GOT3 (cell line): ENCODE results near the gene SFI1.
"Not testable (repeated sequence)": the region's sequence is repeated elsewhere in the genome, so short reads cannot be mapped to it uniquely, and the experiment has no call there.

Source experiments
- DNase-seq: peaks from one replicate; lab custom pipeline; 2025; ENCODE audit warnings: mixed read lengths; lab: John Stamatoyannopoulos, UW

SFI1 gene

DNA sequence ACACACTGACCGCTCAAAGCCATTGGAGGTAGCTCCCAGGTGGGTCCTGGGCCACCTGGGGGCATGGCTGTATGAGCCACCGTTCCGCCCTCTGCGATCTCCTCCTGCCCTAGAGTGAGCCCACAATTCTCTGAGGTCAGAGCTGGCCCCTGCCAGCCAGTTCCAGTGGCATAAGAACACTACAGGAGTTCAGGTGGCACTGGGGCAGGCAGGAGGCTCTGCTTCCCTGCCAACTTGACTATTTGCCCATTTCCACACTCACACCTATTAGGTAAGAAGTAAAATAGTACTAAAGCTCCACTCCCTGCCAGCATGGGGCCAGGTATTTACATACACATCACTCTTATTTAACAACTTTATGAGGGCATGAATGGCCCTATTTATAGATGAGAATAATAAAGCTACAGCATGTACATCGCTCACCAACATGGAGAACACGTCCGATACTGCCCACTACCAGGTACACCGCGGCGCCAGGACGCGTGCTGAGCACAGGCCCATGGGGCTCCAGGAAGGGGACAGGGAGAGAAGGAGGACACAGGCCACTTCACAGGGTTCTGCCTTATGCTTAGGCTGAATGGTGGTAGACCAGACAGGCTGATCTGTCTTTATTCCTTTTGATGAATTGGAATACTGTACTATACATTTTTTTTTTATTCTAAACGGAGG, 139.4 kb downstream of the SFI1 start:
- DNase-seq, result no peak

DNA sequence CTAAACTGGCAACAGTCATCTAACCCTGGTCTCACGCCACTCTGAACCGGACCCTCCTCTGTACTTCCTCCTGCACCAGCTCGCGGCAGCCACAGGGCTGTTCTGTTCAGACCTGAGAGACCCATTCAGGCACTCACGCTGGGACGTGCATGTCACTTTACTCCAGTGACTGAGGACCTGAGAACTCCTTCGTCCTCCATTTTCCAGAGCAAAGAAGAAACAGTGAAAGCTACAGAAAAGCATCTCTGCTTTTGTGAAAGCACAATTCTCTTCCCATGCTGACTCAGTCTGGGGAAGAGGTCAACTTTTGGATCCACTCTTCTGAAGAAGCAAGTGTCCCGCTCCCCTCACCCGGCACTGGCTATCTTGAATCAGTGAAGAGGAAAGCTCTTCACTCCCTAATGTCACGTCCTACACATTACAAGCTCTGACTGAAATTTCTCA, 141.1 kb downstream of the SFI1 start:
- DNase-seq, result no peak

DNA sequence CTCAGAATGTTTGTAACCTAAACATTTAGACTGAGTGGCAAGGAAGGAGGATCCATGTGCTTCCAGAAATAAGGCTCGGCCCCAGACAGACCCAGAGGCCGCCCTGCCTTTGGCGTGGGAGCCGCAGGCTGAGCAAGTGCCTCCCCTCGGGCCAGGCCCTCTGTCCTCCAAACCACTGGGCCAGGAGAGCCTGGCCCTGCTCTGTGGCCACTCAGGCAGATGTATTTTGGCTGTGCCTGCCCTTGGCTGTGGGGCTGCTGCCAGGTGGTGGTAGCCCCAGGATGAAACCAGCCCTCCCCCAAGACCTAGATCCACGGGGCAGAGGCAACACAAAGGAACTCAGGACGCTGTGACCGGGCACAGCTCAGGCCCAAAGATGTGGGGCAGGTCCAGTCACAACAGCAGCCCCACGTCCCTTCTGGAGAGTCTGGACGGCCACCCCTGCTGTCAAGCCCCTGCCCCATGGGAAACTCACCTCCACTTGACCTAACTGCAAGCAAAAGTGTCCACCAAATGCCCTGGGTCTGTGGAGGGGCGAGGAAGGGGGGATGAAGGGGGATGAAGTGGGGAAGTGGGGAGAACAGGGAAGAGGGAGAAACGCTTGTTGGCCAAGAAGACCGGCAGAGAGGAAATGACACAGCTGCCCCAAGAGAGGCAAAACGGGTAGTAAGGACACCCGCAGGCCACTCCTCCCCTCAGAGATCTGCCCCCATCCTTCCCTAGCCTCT, 141.7 kb downstream of the SFI1 start:
- no peak for DNase-seq

DNA sequence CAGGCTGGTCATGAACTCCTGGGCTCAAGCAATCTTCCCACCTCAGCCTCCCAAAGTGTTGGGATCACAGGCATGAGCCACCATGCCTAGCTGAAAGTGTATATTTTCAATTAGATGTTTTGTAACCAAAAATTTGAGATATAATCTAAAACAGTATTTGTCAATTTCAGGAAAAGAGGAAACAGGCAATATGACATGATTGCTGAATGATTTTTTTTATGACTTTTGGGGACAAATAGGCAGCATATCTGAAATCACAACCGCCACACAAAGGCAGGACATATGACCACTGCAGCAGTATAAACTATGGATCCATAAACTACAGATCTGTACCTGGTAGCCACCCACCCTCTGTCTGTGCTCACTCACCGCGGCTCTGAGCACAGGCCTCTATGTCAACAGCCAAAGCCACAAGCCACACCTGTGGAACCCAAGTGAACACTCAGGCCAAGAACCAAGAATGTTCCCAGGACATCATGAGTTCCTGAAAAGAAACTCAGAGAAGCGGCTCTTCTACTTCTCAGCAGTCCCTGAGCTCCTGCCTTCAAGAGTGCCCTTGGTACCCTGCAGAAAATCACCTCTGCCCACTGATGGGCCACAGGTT, 143.2 kb downstream of the SFI1 start:
- no peak for DNase-seq

DNA sequence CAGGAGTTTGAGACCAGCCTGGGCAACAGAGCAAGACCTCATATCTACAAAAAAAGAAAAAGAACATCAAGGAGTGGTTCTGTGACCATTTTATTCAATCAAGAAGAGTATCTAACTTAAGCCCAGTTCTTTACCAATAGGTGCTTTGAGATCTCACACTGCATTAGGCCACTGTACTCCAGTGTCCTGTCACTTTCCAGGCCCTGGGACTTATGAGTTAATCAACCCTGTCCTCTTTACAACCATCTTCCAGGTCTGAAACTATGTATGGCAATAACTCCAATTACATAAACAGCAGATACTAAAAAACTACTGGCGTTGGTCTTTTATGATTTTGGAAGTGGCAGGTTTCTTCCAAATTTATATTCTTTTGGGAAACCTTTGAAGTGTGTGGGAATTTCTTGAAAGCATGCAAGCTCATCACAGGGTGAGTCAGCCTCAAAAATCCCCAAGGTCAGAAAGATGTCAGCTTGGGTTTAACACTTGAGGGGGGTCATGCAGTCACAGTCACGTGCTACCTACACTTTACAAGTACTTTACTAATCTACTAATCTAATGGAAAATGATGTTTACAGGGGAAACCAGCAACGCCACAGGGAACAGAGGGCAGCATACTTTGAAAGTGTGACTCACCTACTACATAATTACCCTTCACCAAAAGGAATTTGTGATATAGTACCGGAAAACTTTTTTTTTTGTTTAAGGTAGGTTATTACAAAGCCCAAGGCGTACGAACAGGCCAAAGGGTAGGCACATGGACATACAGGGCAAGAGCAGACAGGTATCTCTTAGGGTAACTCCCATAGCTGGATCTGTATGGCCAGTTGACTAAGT, 150.1 kb downstream of the SFI1 start:
- DNase-seq, result no peak

DNA sequence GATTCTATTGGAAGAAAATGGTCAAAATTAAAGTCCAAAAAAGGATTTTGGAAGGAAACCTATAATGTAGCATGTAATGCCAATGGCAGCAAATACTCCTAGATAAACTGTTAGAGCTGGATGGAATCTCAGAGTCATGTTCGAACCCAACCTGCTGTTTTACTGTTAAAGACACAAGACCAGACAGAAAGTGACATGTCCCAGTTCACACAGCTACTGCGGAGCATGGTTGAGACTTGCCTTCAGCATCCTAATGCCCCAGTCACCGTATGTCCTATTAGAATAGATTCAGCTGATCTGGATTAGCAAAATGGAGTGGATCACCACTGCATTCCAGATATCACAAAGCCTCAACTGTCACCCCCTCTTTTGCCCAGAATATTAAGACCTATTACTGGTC, 150.7 kb downstream of the SFI1 start:
- DNase-seq, result no peak

DNA sequence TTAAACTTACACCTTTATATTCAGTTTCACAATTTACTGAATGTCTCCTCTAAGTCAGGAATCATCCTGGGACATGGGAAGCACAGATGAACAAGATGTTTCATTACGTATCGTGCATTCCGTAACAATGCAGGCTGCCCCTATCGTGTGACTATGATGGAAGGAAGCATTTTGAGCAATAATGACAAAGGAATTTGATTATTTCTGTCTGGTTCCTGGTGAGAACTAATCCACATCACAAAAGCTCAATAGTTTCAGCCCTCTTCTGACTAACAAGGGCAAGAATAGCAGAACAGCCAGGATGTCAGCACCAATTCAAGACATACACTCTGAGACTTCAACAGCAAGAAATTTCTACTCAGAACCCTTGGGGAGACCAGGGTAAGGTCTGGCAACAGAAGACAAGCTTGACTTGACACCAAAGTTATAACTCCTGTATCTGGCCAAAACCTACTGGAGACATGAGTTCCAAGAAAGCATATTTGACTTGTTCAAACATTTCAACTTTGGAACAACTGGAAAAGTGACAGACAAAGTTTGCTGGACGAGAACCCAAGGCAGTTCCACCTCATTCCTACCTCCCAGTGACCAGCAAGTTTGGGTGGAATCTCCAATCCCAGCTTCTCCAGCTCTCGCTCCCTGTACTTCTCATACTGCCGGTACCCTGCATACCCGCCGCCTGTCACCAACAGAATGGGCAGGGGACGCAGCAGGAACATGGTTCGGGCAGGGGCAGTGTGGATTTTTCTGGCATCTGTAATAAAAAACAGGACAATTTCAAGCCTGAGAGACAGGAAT, 151.4 kb downstream of the SFI1 start:
- no peak for DNase-seq

DNA sequence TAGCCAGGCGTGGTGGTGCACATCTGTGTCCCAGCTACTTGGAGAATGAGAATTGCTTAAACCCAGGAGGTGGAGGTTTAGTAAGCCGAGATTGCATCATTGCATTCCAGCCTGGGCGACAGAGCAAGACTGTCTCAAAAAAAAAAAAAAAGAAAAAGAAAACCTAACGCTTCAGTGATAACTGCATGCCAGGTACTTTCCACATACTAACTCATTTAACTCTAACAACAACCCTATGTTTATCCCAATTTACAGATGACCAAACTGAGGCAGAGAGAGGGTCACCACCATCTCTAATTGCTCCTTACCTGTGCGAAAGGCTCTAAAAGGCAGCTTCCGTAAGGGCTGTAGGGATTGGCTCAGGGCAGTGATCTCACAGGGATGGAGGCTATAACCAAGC, 154.1 kb downstream of the SFI1 start:
- DNase-seq, result no peak

DNA sequence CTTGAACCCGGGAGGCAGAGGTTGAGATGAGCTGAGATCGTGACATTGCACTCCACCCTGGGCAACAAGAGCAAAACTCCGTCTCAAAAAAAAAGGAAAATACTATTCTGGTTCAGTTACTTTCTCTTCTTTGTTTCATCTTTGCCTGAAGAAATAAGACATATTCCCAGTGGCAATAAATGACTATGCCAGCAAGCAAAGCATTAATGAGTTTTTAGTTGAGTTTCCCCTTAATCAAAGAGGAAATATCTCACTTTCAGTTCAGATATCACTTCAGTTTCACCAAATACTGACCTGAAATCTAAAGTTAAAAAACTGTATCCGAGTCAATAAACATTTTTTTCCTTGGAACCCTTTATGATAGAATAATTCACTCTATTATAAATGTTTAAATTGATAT, 155.3 kb downstream of the SFI1 start:
- DNase-seq, result no peak

DNA sequence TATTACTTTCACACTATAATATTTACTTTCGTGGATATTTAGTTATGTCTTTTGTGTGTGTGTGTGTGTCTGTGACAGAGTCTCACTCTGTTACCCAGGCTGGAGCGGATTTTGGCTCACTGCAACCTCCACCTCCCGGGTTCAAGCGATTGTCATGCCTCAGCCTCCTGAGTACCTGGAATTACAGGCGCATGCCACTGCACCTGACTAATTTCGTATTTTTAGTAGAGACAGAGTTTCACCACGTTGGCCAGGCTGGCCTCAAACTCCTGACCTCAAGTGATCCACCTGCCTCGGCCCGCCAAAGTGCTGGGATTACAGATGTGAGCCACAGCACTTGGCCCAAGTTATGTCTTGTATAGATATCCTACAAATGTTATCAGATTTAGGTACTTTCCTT, 155.8 kb downstream of the SFI1 start:
- DNase-seq, result no peak

DNA sequence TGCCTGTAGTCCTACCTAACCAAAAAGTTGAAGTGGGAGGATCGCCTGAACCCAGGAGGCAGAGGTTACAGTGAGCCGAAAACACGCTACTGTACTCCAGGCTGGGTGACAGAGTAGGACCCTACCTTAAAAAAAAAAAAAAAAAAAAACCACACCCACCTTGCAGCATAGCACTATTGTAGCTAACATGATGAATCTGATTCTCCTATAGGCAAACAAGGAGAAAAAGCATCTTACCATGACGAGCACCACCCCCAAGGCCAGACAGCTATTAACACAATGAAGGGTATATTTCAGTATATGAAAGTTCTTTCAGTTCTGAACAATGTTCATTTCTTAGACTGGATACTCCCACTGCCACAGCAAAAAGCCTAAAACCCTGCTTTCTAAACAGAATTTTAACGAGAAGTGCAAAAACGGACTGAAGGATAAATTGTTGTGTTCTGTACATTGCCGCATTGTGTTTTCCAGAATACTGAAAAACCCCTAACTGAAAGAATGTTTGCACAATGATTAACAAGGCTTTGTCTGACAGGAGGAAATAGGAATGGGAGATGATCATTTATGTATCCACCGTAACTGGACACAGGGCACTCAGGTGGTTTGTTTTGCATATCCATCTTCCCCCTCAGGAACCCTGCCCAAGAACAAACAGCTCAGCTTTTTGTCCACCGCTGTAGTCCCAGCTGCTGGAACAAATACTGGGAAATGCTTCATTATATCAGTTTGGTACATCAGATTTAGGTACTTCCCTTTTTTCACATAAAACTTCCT, 156.8 kb downstream of the SFI1 start:
- no peak for DNase-seq

DNA sequence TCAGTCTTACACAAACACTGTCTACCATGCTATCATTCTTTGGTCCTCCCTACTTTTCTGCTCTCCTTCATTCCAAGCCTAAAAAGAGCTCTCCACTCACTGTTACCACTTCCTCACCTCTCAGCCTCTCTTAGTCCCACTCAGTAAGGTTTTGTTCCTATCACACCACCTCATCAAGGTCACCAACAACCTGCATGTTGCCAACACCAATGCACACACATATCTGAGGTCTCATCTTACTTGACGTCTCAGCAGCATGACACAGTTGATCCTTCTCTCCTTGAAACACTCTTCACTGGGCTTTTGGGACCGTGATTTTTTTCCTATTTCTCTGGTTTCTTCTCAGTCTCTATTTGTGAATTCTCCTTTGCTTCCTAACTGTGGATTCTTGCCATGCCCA, 157.6 kb downstream of the SFI1 start:
- DNase-seq, result no peak

DNA sequence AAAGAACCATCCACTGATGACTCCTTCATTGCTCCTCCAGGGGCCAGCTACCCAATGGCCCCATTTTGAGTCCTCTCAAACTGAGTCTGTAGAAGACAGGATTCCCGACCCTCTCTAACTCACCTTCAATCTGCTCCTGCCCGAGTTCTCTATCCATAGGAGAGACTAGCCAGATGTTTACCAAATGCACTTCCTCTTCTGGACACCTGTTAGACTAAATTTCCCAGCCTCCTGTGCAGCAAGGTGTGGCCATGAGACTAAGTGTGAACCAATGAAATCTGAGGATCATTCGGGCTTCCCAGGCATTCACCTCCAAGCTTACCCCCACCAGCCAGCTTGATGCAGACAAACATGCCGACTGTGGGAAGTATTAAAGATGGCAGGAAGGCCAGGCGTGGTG, 158.1 kb downstream of the SFI1 start:
- DNase-seq, result no peak

DNA sequence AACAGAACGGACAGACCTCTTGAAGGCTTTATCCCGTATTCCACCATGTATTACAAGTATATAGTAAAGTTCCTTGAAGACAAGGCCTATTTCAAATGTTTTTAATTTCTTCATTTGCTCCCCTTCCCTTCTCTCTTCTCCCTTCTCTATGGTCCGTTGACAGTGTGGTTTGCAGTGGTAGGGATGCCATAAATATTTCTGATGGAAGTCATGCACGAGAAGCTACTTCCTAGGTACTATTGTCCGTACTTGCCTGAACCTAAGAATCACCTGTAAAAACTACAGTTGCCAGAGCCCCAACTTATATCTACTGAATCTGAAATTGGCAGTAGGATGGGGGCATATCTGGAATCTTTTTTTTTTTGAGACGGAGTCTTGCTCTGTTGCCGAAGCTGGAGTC, 162.9 kb downstream of the SFI1 start:
- DNase-seq, result no peak

DNA sequence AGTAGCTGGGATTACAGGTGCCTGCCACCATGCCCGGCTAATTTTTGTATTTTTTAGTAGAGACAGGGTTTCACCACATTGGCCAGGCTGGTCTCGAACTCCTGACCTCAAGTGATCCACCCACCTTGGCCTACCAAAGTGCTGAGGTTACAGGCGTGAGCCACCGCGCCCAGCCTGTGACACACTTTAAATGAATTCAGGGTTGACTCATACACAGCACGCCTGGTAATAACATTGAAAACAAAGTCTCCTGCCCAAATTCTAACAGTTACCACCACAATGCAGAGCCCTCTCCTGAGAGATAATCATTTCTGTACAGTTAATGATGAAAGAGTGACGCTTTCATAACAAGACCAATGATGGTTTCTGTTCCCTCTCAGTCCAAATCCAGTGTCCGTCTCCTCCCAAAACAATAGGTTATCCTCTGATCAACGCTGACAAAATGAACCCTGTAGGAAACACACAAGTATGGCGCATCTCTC, 164.6 kb downstream of the SFI1 start:
- DNase-seq, result not testable (repeated sequence)

DNA sequence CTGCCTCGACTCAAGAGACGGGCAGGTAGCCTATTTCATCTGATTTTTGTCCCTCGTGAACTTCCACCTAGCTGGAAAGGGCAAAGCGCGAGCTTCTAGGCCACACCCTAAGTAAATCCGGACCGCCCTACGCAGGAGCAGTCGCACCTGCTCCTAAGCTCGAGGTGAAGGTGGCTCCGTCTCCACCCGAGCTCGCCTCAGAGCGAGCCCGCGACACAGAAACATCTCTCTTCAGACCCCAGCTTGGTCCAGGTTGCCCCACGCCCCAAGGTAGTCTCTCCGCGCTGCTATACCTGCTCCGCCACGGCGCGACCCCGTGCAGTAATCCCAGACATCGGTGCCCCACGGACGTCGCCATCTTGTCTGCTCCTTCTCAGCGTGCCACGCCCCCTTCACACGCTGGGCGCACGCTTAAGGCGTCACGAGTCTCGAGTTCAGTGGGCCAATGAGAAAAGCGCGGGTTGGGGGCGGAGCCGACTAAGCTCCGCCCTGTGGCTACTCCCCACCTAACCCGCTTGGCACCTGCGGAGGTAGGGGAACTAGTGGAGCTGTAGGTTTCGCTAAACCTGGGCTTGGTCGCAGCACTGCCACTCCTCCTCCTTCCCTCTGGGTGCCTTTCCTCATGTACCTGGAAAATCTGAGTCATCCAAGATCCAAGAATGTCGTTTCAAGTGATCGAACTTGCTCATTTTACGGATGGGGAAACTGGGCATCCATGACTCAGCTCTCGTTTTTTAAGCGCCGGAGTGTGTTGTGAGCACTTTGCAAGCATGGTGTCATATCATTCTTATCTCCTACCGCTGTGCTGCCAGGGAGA, 165.7 kb downstream of the SFI1 start, which contains the start of gene PISD:
Gene PISD (minus strand): TSS at position 365 of the 817 bp plus-strand sequence. CDS start 7 bp downstream, at position 358.
- peak; percentile 88 for DNase-seq

DNA sequence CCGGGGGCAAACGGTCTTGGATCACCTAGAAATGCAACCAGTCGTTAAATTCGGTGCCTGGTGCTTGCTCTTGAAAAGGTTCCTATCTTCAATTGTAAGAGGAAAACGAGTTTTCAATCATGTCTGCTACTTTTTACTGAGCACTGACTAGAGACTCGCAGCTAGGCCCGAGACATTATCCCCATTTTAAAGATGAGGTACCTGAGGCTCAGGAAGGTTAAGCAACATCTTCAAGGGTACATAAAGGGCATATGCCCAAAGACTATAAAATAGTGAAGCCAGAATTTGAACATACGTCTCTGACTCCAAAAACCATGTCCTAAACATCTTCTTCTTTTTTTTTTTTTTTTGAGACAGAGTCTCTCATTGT, 166.3 kb downstream of the SFI1 start:
- DNase-seq, result no peak
